ENCODE results near the gene EFCAB11.

- TF ChIP-seq CTCF (IDR thresholded peaks at IDR 0.05) (peak in 1 of 6 experiments; percentile 26), POLR2A (IDR thresholded peaks at IDR 0.05) (peak in 3 of 4 donors; percentile 81 to 95 (median 91))
Observed at GRCh38 chr14:89955745-89956660, 1.5 kb upstream of the EFCAB11 start, which contains the start of gene TDP1.

Measured in esophagus squamous epithelium (tissue), 4 donors.